GM18907 (cell line): ENCODE measurements around the gene C14orf119.

ENCODE experiments used
- ATAC-seq: cut with Tn5 transposase; IDR thresholded peaks from one replicate; pipeline ENCODE4 v1.9.1; 2021; ENCODE audit warnings: mild to moderate bottlenecking, moderate library complexity; ENCODE audit not compliant: unreplicated experiment

The C14orf119 gene

GRCh38 chr14:23146351-23146910 lies 51.1 kb downstream of the C14orf119 start:
- ATAC-seq, result no peak

- no peak for ATAC-seq
Observed at GRCh38 chr14:23146980-23147379, 51.7 kb downstream of the C14orf119 start.

- no peak for ATAC-seq
Observed at GRCh38 chr14:23147676-23148075, 52.4 kb downstream of the C14orf119 start.

- ATAC-seq, result no peak
Observed at GRCh38 chr14:23148591-23149249, 53.4 kb downstream of the C14orf119 start.

GRCh38 chr14:23149745-23150144 lies 54.4 kb downstream of the C14orf119 start:
- ATAC-seq, result no peak
